Sigmoid colon (tissue), 7 donors: Measurements from ENCODE around the gene GTF3C5. TPM values are rescaled to one million over a fixed set of nuclear protein-coding genes. Genes with fewer than 3 reads are reported as not detected.
"Not testable (repeated sequence)": the region's sequence is repeated elsewhere in the genome, so short reads cannot be mapped to it uniquely, and the experiment has no call there.

Experiments
- DNase-seq: peaks from one replicate; pipeline ENCODE4 v3.0.0-alpha.2; 2019
- H3K27ac ChIP-seq, 4 donors: fragments of 200-600 bp; sonication (generic); one replicate each; pipeline ENCODE4 v1.5.1; 2016 to 2019; ENCODE audit warnings: mild to moderate bottlenecking in 1 of 4
- H3K27me3 ChIP-seq, 3 donors: fragments of 200-600 bp; sonication (generic); one replicate each; pipeline ENCODE4 v1.5.1; 2019; ENCODE audit warnings: mild to moderate bottlenecking in 1 of 3
- H3K36me3 ChIP-seq, 4 donors: fragments of 200-600 bp; sonication (generic); one replicate each; pipeline ENCODE4 v1.5.1; 2016 to 2019
- H3K4me1 ChIP-seq, 4 donors: fragments of 200-600 bp; sonication (generic); one replicate each; pipeline ENCODE4 v1.5.1; 2017 to 2019
- H3K4me3 ChIP-seq, 4 donors: fragments of 200-600 bp; sonication (generic); one replicate each; pipeline ENCODE4 v1.5.1; 2017 to 2019; ENCODE audit warnings: mild to moderate bottlenecking in 2 of 4, moderate library complexity in 1 of 4
- H3K9me3 ChIP-seq, 4 donors: fragments of 200-600 bp in 3 of 4; sonication (generic) in 3 of 4; one replicate each; pipeline versions ENCODE4 v1.5.1 to v1.6.1; 2013 to 2019
- CTCF ChIP-seq, 4 experiments: fragments of 450-650 bp in 3 of 4; fragments of 200-600 bp in 1 of 4; IDR thresholded peaks; one replicate each; pipeline ENCODE4 v1.5.1; 2016 to 2019; ENCODE audit warnings: antibody characterized with exemption in 4 of 4, mild to moderate bottlenecking in 3 of 4, moderate library complexity in 2 of 4
- EP300 ChIP-seq, 4 donors: sonication (generic); formaldehyde crosslinking; IDR thresholded peaks; one replicate each; pipeline ENCODE4 v1.6.1; 2017; ENCODE audit warnings: antibody characterized with exemption in 4 of 4
- POLR2A ChIP-seq, 2 donors: fragments of 450-650 bp; IDR thresholded peaks; one replicate each; pipeline ENCODE4 v1.6.1; 2016; ENCODE audit warnings: antibody characterized with exemption in 2 of 2, mild to moderate bottlenecking in 2 of 2, moderate library complexity in 2 of 2
- POLR2AphosphoS5 ChIP-seq, 4 donors: sonication (generic); formaldehyde crosslinking; IDR thresholded peaks; one replicate each; pipeline ENCODE4 v1.6.1; 2017; ENCODE audit warnings: antibody characterized with exemption in 4 of 4
- WGBS, 2 donors: extraction: QIAGEN DNeasy Blood & Tissue Kit; methylation state at CpG; one replicate each; pipeline ENCODE4 v1.1.7; 2013; 5-methylcytosine and 5-hydroxymethylcytosine counted together
- intact Hi-C: fragments of 100-400 bp; cut with DNase I; formaldehyde crosslinking; loops from one replicate; pipeline ENCODE4 v1.15.1; 2023
- polyA plus RNA-seq, 3 donors: library from polyadenylated mRNA; stranded (reverse); fragments of 200-250 nt; gene quantifications; one replicate each; pipeline ENCODE4 v1.2.3, GENCODE V29; 2013
- total RNA-seq, 4 donors: library from RNA; depleted of rRNA; stranded (reverse); fragments of >200 nt; gene quantifications; one replicate each; pipeline ENCODE4 v1.1.0, GENCODE V29; 2016
- donor health status: healthy with polysubstance abuse.
- donor health status: Bipolar disorder and iron deficiency.
- donor health status: healthy.

Gene GTF3C5
- total and polyA plus RNA-seq, 7 donors, result 25.8 to 52.7 (median 47.1) TPM

DNA sequence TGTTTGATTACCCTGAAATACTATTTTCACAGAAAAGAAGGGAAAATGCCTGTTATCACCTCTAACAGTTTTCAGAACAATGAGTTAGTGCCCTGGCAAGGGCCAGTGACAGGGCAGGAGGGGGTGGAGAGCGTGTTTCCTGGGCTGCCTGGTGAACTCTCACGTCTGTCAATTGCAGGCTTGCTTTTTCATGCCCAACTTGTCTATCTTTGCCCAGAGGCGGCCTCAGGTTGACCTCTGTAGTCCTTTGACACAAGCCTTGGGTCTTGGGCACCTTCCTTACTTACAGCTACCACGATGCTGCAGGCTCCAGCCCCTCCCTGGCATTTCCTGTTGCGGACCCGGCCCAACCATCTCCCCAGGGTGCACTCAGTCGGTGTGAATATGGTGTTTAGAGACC is 28.8 kb downstream of the GTF3C5 start:
- intact Hi-C loops, result loop anchor here (5.0 kb wide), 1 partner anchor 33 kb away; no protein-coding TSS in a partner anchor
- DNase-seq, result no peak
- no peaks in the 10 kb centered on the region for H3K4me1 ChIP-seq
- H3K27me3 ChIP-seq, result no peaks in the 10 kb centered on the region
- no peaks in the 10 kb centered on the region for H3K9me3 ChIP-seq
- no peak overlapping the region for H3K4me3 ChIP-seq
- peaks cover 19 to 41% (median 25%) of the 10 kb centered on the region in 4 donors for H3K36me3 ChIP-seq
- TF ChIP-seq EP300 (IDR thresholded peaks at IDR 0.05), result no peak
- TF ChIP-seq POLR2A (IDR thresholded peaks at IDR 0.05), result no peak
- TF ChIP-seq POLR2AphosphoS5 (IDR thresholded peaks at IDR 0.05), result no peak
- TF ChIP-seq CTCF (IDR thresholded peaks at IDR 0.05), result no peak
- 53 to 78% methylated on average over 7 of the region's 7 CpGs for WGBS, 2 donors
- no peak overlapping the region for H3K27ac ChIP-seq

DNA sequence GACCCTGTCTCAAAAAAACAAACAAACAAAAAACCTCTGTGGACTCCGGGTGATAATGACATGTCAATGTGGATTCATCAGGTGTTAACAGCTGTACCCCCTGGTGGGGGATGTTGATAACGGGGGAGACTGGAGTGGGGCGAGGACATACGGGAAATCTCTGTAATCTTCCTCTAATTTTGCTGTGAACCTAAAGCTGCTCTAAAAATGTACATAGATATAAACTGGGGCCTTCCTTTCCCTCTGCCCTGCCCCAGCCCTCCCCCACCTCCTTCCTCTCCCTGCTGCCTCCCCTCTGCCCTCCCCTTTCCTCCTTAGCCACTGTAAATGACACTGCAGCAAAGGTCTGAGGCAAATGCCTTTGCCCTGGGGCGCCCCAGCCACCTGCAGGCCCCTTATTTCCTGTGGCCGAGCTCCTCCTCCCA is 29.6 kb downstream of the GTF3C5 start:
- no peak overlapping the region for H3K4me3 ChIP-seq
- H3K27ac ChIP-seq, result no peak overlapping the region

GRCh38 chr9:133061019-133061763 is 30.4 kb downstream of the GTF3C5 start:
- H3K27ac ChIP-seq, DNase-seq, H3K4me3 ChIP-seq, H3K9me3 ChIP-seq, H3K4me1 ChIP-seq, intact Hi-C loops, H3K27me3 ChIP-seq: not testable (repeated sequence)
- WGBS, 2 donors, result 66 to 76% methylated on average over 14 of the region's 14 CpGs
- peaks cover 9 to 28% (median 11%) of the 10 kb centered on the region in 4 donors for H3K36me3 ChIP-seq

More for the DNA sequence above, 29.6 kb downstream of the GTF3C5 start:
- H3K9me3 ChIP-seq, result no peaks in the 10 kb centered on the region
- H3K27me3 ChIP-seq, result no peaks in the 10 kb centered on the region
- TF ChIP-seq POLR2AphosphoS5 (IDR thresholded peaks at IDR 0.05), result no peak
- no peak for TF ChIP-seq POLR2A (IDR thresholded peaks at IDR 0.05)
- no peak for TF ChIP-seq EP300 (IDR thresholded peaks at IDR 0.05)
- TF ChIP-seq CTCF (IDR thresholded peaks at IDR 0.05), result no peak
- H3K36me3 ChIP-seq, result peaks cover 11 to 35% (median 18%) of the 10 kb centered on the region in 4 donors
- 33 to 71% methylated on average over 6 of the region's 6 CpGs for WGBS, 2 donors
- no peaks in the 10 kb centered on the region for H3K4me1 ChIP-seq
- intact Hi-C loops, result no loop called here
- DNase-seq, result no peak

DNA sequence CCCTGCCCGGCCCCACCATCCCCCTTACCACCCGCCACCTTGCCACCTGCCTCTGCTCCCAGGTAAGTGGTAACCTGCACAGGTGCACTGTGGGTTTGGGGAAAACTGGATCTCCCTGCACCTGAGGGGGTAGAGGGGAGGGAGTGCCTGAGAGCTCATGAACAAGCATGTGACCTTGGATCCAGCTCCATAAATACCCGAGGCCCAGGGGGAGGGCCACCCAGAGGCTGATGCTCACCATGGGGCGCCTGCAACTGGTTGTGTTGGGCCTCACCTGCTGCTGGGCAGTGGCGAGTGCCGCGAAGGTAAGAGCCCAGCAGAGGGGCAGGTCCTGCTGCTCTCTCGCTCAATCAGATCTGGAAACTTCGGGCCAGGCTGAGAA is 31.0 kb downstream of the GTF3C5 start, which contains the start of gene CEL:
CEL (plus strand) TSS at position 218 of the 382 bp plus-strand sequence; CDS start at position 240, 22 bp downstream.
- H3K27me3 ChIP-seq, H3K4me3 ChIP-seq, H3K9me3 ChIP-seq, H3K4me1 ChIP-seq, intact Hi-C loops, DNase-seq, H3K27ac ChIP-seq: not testable (repeated sequence)
- H3K36me3 ChIP-seq, result peaks cover 5 to 22% (median 7%) of the 10 kb centered on the region in 4 donors
- WGBS, 2 donors, result 51 to 61% methylated on average over 3 to 5 of the region's 9 CpGs

- H3K4me1 ChIP-seq, intact Hi-C loops, DNase-seq, H3K27ac ChIP-seq, H3K9me3 ChIP-seq, H3K4me3 ChIP-seq, H3K27me3 ChIP-seq: not testable (repeated sequence)
- WGBS, 2 donors, result 52 to 75% methylated on average over 3 to 4 of the region's 8 CpGs
- peaks cover 0 to 14% (median 2%) of the 10 kb centered on the region in 4 donors for H3K36me3 ChIP-seq
Observed at GRCh38 chr9:133062569-133062968, 31.8 kb downstream of the GTF3C5 start.

DNA sequence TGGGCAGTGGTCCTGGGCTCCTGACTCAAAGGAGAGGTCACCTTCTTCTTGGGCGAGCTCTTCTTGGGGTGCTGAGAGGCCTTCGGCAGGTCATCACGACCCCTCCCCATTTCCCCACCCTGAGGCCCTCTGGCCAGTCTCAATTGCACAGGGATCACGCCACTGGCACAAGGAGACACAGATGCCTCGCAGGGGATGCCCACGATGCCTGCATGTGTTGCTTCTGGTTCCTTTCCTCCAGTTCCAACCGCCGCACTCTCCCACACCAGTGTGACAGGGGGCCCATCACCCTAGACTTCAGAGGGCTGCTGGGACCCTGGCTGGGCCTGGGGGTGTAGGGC is 32.3 kb downstream of the GTF3C5 start:
- no peak overlapping the region for H3K4me3 ChIP-seq
- H3K27me3 ChIP-seq, result no peaks in the 10 kb centered on the region
- 78 to 90% methylated on average over 8 of the region's 8 CpGs for WGBS, 2 donors
- DNase-seq, result no peak
- no peak overlapping the region for H3K27ac ChIP-seq
- intact Hi-C loops, result no loop called here
- H3K4me1 ChIP-seq, result no peaks in the 10 kb centered on the region
- peaks cover 0 to 8% (median 0%) of the 10 kb centered on the region in 4 donors for H3K36me3 ChIP-seq
- no peaks in the 10 kb centered on the region for H3K9me3 ChIP-seq
- TF ChIP-seq POLR2A (IDR thresholded peaks at IDR 0.05), result no peak
- no peak for TF ChIP-seq POLR2AphosphoS5 (IDR thresholded peaks at IDR 0.05)
- no peak for TF ChIP-seq CTCF (IDR thresholded peaks at IDR 0.05)
- no peak for TF ChIP-seq EP300 (IDR thresholded peaks at IDR 0.05)
